NCI-H187 treated with DMSO at 0.1 percent for 48 hours (cell line): ENCODE measurements around the gene OR2D2.
"Not testable (repeated sequence)": the region's sequence is repeated elsewhere in the genome, so short reads cannot be mapped to it uniquely, and the experiment has no call there.

Source experiments
- DNase-seq: peaks from one replicate; lab custom pipeline; 2025; lab: John Stamatoyannopoulos, UW

OR2D2 gene, protein sequence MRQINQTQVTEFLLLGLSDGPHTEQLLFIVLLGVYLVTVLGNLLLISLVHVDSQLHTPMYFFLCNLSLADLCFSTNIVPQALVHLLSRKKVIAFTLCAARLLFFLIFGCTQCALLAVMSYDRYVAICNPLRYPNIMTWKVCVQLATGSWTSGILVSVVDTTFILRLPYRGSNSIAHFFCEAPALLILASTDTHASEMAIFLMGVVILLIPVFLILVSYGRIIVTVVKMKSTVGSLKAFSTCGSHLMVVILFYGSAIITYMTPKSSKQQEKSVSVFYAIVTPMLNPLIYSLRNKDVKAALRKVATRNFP

GRCh38 chr11:6892400-6892799, at the start of gene OR2D2:
TSS of gene OR2D2 (minus strand) at chr11:6892500. CDS start at chr11:6892500, 0 bp downstream.
- DNase-seq: no peak

DNA sequence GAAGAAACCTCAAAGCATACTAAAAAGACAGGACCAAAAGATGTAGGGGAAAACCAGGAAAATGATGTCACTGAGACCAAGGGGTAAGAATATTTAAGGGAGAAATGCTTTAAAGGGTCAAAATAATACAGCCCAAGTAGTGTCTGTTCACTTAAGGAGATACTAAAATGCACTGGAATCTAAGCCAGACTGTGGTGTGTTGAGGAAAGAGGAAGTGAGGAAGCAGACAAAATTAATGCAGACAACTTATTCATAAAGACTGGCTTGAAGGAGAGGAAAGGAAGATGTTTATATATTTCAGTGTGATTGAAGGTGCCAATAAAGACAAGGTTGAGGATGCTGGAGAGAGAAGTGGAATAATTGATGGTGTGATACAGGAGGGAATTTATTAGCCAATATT, 49.7 kb upstream of the OR2D2 start:
- DNase-seq: no peak

DNA sequence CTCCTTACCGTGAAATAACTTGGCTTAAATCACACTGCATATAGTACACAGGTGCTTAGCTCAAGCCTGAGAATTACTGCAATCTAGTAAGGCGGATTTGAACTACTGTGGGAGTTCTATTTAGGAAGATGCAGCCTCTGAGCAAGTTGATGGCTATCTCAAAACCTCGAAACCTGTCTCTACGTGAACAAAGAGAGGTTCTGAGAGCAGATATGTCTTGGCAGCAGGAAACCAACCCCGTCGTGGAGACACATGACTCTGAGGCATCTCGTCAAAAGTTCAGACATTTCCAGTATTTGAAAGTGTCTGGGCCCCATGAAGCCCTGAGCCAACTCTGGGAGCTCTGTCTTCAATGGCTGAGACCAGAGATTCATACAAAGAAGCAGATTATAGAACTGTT, 39.8 kb upstream of the OR2D2 start:
- no peak for DNase-seq

GRCh38 chr11:6931146-6931713, 38.9 kb upstream of the OR2D2 start:
- no peak for DNase-seq

GRCh38 chr11:6928916-6929315, 36.6 kb upstream of the OR2D2 start:
- DNase-seq: no peak

- DNase-seq: peak; percentile 6
Measured at GRCh38 chr11:6927030-6927617, 34.8 kb upstream of the OR2D2 start.

- no peak for DNase-seq
Measured at GRCh38 chr11:6926208-6927029, 34.1 kb upstream of the OR2D2 start, which contains the start of gene ZNF215. TSS of gene ZNF215 (plus strand) at chr11:6926426. CDS start at chr11:6932273, 5,847 bp downstream.

GRCh38 chr11:6925636-6926207, 33.4 kb upstream of the OR2D2 start:
- no peak for DNase-seq

DNA sequence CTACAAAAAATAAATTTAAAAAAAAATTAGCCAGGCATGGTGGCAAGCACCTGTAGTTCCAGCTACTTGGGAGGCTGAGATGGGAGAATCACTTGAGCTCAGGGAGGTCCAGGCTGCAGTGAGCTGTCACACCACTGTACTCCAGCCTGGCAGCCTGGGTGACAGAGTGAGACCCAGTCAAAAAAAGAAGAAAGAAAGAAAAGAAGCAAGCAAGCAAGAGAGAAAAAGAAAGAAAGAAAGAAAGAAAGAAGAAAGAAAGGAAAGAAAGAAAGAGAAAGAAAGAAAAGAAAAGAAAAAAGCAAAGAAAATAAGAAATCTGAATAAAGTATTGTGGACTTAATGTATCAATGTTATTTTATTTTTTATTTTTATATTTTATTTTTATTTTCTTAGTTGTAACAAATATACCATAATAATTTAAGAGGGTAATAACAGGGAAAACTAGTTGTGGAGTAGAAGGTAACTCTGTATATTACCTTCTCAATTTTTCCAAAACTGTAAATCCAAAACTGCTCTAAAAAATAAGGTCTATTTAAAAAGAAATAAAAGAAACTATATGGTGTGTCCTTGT, 32.8 kb upstream of the OR2D2 start:
- no peak for DNase-seq

DNA sequence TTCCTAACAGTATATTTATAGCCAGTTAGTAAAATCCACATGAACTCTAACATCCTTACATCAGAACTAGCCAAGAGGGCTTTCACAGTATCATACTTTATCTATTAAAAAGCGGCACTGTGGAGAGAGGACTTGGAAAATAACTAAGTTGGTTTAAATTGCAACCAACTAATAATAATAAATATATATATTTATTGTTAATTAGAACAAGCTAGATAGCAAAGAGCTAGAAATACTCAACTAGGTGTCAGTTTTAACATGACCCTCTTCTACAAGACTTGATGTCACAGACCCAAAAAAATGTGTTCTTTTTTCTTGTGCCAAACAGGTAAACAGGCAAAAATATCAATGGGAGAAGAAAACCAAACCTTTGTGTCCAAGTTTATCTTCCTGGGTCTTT, 28.4 kb upstream of the OR2D2 start, which contains the start of gene OR2D3:
OR2D3 (plus strand) TSS at position 301 of the 400 bp plus-strand sequence; CDS start at position 301, 0 bp downstream.
- no peak for DNase-seq

DNA sequence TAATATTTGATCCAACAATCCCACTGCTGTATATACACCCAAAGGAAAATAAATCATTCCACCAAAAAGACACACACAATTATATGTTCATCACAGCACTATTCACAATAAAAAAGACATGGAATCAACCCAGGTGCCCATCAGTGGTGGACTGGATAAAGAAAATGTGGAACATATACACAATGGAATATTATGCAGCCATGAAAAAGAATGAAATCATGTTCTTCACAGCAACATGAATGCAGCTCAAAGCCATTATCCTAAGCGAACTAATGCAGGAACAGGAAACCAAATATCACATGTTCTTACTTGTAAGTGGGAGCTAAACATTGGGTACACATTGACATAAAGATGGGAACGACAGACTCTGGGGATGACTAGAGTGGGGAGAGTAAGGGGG, 27.4 kb upstream of the OR2D2 start:
- no peak for DNase-seq

DNA sequence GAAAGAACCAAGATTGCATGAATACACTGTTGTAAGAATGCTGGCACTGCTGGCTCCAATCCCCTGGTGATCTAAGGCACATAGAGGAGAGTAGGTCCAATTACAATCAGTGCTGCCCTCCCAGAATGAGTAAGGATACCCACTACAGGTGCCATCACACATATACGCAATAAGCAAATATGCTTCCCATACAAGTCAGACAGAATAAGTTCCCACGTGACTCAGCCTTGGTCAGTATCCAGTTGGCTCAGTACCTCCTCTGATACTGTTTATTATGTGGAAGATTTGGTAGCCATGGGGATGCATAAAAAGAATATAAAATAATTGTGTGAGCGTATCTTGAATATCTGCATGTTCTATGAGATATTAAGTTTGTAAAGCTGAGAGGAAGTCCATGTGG, 19.6 kb upstream of the OR2D2 start:
- no peak for DNase-seq

GRCh38 chr11:6911378-6911777, 19.1 kb upstream of the OR2D2 start:
- no peak for DNase-seq

DNA sequence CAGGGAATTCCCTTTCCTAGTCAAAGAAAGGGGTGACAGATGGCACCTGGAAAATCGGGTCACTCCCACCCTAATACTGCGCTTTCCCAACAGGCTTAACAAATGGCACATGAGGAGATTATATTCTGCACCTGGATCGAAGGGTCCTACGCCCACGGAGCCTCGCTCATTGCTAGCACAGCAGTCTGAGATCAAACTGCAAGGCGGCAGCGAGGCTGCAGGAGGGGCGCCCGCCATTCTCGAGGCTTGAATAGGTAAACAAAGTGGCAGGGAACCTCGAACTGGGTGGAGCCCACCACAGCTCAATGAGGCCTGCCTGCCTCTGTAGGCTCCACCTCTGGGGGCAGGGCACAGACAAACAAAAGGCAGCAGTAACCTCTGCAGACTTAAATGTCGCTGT, 12.5 kb upstream of the OR2D2 start:
- DNase-seq: not testable (repeated sequence)

GRCh38 chr11:6900327-6900999, 8.2 kb upstream of the OR2D2 start:
- DNase-seq: no peak

DNA sequence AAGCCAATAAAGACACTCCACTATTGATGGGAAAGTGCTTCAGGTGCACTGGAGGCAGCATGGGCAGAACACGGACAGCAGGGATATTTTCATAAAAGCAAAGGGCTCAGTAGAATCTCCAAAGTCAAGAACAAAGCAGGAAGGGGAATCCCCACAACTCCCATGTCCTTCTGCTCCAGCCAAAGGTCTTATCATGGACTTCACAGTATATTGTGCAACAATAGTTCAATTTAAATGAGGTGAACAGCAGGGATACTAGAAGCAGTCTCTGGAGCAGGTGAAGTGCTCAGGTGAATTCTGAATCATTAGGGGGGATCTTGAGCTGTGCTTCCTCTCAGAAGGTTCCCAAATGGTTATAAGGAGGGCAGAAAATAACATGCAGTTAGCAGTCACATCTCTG, 6.6 kb upstream of the OR2D2 start:
- DNase-seq: no peak

GRCh38 chr11:6895010-6895409, 2.7 kb upstream of the OR2D2 start:
- DNase-seq: no peak

GRCh38 chr11:6894097-6894496, 1.8 kb upstream of the OR2D2 start:
- DNase-seq: no peak

DNA sequence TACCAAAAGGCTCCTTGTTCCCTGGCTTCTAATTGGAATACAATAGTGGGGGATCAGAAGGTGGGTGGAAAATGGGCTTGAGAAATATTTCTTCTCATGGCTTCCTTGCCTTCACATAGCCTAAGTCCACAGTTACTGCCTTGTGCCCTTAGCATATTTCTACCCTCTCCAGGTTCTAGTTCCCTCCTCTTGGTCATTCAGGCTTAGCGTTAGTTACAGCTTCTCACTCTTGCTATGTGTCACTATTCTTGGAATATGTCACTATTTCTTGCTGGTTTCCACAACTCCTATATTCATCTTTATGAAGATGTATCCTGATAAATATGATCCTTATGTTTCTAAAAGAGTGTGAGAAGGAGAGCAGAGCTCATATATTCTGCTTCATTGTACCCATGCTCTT, 2.5 kb downstream of the OR2D2 start:
- DNase-seq: no peak

GRCh38 chr11:6888830-6889229, 3.5 kb downstream of the OR2D2 start:
- no peak for DNase-seq

- not testable (repeated sequence) for DNase-seq
Measured at GRCh38 chr11:6887711-6888110, 4.6 kb downstream of the OR2D2 start.
